GM18517 (cell line): Measurements from ENCODE around the gene TELO2.
"Not testable (repeated sequence)": the region's sequence is repeated elsewhere in the genome, so short reads cannot be mapped to it uniquely, and the experiment has no call there.

Experiments used
- ATAC-seq: cut with Tn5 transposase; IDR thresholded peaks from one replicate; pipeline ENCODE4 v1.9.1; 2021; ENCODE audit warnings: mild to moderate bottlenecking, moderate library complexity; ENCODE audit not compliant: unreplicated experiment

Gene TELO2

DNA sequence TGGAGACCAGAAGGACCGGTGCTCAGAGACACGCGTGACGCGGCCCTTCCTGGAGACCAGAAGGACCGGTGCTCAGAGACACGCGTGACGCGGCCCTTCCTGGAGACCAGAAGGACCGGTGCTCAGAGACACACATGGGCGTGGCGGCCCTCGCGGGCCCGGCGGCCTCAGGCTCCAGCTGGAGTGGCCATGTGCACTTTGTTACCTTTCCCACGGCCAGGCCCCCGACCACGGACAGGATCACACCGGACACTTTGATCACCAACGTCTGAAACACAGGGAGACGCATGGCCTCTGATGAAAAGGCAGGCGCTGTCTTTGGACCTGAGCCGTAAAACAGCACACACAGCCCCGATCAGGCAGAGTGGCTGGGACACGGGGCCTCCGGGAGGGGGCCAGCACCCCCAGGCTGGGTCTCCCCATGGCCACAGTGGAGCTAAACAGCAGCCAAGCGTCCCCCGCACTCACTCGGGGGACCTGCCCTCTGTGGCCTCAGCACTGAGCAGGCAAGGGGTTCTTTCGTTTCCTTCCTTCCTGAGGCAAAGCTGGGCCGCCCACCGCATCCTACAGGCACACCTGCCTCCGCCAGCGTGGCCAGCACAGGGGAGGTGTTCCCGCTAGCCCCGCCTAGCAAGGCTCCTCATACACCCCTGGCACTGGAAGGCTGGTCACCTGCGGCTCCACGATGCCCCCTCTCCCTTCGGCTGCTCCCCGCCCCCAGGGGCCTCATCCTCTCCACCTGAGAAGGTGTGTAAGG, 35.5 kb upstream of the TELO2 start:
- no peak for ATAC-seq

DNA sequence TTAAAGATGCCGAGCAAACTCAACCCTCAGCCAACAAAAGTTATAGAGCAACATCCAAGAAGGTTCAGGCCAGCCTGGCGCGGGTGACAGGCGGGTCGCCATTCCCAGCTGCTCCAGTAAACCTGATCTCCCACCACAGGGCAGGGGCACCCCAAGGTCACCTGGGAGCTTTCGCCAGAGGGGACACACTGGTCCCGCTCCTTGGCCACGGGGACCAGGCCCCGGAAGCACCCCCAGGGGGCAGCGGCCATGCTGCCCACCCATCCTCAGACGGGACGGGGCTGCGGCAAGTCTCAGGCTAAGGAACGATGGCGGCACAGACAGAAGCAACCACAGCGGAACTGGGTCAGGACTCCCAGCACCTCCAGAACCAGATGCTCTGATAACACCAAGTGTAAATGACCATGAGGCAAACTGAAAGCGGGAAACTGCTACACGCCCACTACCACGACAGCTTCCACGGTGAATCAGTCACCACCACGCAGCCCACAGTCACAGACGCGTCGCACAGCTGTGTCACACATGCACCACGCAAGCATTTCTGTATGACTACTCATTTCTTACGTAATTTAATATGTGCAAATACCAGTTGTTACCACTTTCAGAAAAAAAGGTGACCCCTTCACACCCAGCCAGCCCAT, 34.7 kb upstream of the TELO2 start:
- no peak for ATAC-seq

DNA sequence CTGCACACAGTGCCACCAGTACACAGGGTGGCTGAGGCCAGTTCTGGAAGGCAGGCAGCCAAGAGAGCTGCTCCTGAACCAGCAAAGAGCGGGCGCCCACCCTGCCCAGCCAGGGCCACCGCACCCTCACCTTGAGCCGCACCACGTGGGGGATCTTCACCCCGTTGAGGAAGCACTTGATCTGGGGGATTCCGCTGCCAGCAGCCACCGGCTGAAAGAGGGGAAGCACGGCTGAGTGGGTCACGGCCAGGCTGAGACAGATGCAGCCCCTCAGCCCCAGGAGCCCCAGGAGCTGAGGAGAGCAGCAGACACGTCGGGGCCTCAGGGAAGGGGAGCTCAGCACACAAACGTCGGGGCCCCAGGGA, 34.2 kb upstream of the TELO2 start:
- no peak for ATAC-seq

DNA sequence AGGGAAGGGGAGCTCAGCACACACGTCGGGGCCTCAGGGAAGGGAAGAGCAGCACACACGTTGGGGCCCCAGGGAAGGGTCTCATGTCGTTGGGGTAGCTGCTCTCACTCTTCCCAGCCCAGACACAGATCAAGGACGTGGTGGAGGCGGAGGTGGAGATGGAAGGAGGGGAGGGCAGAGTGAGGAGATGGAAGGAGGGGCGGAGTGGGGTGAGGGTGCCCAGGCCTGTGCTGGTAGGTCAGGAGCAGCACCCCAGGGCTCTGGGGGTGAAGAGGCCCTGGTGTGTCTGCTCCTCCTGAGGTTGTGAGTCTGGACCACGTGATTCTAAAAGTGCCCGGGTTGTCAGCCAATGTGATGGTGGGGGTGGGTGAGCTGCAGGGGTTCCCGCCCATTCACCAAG, 33.2 kb upstream of the TELO2 start:
- no peak for ATAC-seq

DNA sequence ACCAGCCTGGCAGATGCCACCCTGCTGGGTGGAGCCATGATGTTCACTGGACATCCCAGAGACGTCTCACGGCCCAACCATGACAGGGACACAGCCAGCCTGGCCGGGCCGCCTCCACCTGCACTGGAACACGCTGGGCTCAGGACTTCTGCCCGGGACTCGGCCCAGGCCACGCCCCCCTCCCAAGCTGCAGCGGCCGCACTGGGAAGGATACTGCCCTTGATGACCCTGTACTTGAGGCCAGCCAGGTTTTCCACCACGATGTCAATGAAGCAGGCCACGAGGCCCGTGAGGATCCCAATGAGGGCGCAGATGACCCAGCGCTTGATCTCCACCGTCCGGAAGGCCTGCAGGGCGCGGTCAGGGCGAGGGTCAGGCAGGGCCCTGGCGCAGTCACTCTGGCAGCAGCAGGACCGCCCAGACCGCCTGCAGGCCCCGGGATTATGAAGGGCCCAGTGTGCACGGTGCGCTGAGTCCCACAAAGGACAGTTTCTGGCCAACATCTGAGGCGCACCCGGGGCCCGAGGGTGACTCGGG, 32.5 kb upstream of the TELO2 start:
- no peak for ATAC-seq

DNA sequence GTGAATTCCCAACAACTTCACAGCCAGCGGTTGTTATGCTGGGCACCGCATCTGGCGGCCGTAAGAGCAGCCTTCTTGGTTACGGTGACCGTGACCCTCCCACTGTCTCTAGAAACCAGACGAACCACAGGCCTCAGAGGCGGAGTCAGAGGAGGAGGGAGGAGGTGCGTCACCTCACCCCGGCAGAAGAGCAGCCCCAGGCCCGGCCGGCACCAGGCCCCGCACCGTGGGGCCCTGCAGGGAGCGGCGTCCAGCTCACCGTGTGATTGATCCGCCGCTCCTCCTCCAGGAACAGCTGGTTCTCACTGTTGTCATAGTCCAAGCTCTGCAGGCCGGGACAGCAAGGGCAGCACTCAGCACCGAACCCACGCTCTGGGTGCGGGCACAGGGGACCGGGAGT, 32.0 kb upstream of the TELO2 start:
- no peak for ATAC-seq

DNA sequence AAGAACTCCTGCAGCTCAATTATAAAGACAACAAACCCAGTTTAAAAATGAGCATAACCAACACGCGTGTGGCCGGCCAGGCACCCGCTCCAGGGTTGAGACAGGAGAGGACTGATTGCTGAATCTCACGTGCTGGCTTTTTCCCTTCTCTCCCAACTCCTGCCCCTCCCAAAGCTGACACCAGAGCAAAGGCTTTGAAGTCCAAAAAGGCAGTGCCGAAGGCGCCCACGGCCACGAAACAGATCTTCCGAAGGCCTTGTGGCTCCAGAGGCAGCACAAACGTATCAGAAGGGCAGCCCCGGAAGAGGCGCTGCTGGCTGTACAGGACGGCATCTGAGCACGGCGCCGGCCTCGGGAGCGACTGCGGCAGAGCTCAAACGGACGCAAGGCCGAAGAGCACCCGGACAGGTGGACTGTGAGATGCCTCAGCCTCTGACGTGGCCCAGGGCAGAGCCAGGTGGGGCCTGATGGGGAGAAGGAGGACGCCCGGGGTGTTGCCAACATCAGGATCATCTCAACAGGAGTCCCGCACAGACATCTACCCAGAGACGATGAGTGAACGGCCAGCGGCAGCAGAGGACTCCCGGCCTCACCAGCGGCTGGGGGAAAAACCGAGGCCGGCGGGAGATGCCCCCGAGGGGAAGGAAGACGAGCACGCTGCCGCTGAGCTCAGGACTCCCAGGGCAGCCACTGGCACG, 28.8 kb upstream of the TELO2 start:
- no peak for ATAC-seq

DNA sequence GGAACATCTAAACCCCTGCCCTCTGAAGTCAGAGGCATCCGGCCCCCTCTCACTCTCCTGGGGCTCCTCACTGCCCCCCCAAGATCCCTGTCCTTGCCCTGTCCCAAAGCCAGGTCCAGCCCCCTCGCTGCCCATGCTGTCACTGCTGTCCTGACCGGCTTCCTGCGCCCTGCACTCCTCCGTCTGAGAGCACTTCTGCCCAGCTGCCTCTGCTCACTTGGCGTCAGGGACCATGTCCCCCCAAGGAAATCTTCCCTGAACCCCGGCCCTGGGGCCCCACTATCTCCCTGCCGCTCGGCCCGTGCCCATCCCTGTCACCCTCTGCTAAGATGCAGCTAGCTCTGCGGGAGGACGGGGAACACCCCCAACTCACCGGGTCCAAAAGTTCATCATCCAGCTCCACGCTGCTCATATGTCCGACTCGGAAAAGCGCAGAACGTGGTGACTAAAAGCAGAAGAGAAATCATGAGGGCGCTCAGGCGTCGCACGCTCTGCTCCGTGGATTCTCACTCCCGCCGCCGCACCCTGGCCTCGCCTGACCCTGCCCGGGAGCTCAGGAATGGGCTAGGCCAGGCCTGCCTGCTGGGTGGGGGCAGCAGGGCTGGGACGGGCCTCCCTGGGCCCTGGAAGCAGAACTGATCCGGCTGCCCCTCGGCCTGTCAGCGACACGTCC, 28.1 kb upstream of the TELO2 start:
- no peak for ATAC-seq

DNA sequence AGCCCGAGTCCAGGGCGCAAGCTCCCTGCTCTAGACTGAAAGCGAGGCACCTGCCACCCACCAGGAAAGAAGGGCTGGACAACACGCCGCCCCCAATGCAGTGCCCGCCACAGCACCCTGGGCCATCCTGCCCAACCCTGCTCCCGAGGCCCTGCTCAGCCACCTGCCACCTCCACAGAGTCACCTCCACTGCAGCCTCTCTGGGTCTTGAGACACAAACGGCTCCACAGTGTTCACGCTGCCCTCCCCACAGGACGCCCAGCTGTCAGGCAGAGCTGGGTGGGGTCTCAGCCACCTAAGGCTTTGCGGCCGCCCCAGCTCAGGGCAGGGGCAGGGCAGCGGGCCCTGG, 27.6 kb upstream of the TELO2 start:
- ATAC-seq, result no peak

DNA sequence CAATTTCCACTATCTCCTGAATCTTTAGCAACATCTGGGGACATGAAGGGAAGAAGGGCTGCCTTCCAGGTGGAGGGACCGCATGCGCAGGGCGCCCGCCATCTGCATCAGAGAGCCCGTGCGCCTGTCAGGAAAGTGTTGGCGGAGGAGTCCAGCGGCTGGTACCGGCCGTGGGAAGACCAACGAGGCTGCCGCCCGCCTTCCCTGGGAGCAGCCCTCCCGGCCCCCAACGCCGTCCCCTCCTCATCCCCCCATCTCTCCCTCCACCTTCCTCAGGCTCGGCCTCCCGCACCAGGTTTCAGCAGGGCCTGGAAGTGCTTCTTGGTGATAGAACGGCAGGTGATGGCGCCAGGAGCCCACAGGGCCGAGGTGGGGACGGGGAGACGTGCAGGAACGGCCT, 27.1 kb upstream of the TELO2 start:
- no peak for ATAC-seq

DNA sequence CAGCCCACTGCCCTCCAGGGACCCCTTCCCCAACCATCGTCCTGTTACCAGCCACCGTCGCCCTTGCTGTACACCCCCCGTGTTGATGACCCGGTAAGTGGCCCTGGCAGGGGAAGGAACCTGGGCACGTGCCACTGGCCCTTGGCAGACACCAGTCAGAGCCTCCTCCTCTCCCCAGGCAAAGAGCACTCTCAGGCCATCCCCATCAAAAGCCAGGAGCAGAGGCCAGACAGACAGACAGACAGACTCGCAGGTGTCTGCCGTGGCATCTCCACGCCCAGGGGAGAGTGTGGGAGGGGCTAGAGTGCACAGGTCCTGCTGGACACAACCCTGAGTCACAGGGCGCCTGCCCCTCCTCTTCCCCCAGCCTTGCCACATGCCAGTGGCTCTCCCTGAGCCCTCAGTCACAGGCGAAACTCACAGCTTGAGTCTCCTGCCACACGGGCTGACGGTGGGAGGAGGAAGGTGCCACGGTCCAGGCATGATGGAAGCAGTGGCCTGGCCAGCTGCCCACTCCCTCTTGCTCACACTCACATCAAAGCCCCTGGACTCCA, 26.1 kb upstream of the TELO2 start:
- no peak for ATAC-seq

DNA sequence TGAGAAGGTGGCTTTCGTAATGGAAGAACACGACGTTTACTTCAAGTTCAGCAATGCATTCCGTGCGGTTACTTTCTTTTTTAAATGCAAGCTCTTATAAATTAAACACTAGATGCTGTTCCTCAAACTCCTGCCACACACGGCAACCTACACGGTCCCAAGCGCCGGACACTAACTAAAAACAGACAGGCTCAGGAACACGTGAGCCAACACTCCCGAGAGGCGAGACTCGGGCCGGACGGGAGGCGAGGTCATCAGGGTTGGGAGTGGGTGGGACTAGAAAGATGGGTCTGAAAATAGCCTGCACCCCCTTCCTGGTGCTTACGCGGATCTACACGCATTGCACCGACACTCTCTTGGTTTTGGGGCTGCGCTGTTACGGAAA, 24.7 kb upstream of the TELO2 start:
- no peak for ATAC-seq

DNA sequence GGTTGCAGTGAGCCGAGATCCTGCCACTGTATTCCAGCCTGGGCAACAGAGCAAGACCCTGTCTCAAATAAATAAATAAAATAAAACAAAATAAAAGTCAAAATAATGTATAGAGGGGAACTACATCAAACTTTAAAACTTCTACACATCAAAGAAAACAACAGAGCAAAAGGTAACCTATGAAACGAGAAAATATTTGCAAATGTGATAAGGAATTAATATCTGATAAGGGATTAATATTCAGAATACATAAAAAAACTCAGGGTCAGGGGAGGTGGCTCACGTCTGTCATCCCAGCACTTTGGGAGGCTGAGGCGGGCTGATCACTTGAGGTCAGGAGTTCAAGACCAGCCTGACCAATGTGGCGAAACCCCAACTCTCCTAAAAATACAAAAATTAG, 24.0 kb upstream of the TELO2 start:
- not testable (repeated sequence) for ATAC-seq

DNA sequence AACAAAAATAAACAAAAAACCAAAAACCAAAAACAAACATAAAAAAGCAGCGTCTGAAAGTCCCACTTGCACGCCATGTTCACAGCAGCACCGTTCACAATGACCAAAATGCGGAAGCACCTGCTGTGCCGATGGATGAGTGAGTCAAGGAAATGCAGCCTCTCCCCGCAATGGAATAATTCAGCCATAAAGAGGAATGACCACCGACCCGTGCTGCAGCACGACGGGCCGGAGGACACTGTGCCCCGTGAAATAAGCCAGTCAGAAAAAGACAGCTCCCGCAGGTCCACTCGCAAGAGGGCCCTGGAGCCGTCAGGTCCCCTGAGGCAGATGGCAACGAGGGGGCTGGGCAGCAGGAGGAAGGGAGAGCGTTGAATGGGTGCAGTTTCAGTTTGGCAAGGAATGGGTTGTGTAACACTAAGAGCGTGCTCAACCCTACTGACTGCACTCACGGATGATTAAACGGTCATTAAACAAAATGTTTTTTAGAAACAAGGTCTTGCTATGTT, 23.4 kb upstream of the TELO2 start:
- no peak for ATAC-seq

DNA sequence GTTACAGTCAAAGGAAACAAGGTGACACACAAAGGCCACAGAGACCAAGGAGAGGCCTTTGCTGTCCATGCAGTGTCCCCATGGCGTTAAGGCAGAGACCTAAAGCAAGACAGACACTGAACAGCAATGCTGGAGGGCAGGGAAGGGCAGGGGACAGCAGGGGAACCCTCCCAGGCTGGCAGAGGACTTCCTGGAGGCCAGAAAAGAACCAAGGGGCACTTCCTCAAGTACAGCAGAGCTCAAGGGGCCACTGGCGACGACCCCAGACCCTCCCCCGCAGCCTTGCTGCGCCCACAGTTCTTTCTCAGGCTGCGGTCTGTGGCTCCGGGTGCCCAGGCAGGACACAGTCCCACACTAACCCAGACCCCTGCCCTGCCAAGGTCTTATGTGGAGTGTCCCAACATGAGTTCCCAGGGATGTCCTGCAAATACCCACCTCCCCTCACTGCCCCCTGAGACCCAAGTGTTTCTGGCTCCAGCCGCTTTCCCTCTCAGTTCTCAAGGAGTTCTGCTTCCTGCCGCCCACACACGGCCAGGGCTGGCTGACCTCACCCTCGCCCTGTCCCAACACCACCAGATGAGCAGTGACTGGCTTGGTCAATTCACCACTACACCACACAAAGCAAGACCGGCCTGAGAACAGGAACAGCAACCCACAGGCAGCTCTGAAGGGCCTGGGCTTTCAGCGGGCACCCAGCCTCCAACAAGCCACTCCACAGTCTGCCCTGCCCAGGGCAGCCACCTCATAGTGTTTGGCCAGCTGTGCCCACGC, 22.5 kb upstream of the TELO2 start:
- no peak for ATAC-seq

DNA sequence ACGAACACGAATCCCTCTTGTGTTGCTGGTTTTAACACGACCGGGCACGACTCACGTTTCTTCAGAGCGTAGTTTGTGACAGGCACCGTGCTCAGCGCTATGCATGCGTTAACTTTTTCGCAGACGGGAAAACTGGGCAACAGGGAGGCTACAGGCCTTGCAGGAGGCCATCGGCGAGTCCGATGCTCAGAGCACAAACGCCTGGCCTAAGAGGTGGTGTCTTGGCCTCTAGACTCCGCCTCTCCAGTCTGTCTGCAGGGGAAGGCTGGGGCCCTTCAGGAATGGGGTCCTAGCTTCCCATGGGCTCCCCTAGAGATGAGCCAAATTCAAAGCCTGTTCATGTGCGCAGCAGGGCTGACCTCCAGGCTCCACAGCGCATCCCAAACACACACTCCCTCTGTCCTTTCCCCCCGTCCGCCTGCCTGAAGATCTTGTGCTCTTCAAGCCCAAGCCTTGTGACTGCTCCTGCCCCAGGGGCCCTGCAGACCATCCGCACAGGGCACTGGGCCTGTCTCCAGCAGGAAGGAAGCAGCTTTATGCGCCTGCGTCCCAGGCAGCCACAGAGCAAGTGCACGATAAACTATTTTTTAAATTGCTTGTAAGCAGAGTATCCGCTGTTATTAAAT, 21.5 kb upstream of the TELO2 start:
- ATAC-seq, result no peak

DNA sequence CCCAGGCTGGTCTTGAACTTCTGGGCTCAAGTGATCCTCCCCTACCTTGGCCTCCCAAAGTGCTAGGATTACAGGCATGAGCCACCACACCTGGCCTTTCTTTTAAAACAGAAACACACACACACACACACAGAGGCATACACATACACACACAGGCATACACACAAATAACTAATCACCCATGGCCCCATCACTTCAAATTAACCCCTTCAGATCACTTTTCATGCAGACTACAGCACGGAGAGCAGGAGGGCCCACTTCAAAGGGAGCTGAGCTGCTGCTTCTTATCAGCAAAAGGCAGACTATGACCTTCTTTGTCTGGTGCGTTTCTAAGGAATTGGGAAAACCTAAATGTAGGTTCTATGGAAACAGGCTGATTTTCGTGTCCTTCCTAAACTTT, 20.2 kb upstream of the TELO2 start:
- no peak for ATAC-seq

DNA sequence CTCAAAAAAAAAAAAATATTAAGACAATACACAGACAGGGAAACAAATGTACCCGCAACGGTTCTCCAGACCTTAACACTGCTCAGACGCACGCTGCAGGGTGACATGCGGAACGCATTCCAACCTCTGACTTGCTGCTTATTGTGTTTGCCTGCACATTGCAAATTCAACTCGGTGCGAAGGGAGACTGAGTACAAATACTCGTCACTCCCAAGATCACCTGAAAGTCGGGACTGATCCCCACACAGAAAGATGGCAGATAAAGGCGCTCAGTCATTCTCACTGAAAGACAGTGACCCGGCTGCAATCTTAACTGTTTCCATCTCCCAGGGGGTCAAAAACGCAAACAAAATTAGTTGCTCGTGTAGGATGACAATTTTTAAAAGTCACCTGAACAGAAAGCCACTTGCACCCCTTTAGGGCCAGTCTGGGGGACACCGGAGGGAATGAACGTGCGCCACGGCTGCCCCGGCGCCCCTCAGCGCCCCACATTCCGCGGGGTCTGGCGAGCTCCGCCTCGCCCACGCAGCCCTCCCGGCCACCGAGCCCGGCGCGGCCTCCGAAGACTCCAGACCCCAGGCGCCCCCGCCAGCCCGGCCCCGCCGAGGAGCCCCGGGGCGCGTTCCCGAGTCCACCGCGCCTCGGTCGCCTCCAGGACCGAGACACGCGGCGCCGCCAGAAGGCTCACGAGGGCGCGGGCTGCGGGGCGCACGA, 18.9 kb upstream of the TELO2 start:
- no peak for ATAC-seq
